ENCODE data around the gene PATE3. TPM values are rescaled to one million over a fixed set of nuclear protein-coding genes. Genes with fewer than 3 reads are reported as not detected.

PATE3 gene
- total and polyA plus RNA-seq, 2 of the 8 experiments (the other 6 are each of a cell fraction or from before 2014, with no cell fraction given): not detected

- Histone ChIP-seq H2BK5ac (ENCODE audit: low read depth, low read length) (no peak within 1 kb of the TSS), H3K9me3 (ENCODE audit: insufficient read depth in 2 of 2, low read depth in 1 of 2, low read length in 1 of 2) (no peaks in the 10 kb centered on the region), H4K91ac (replicated peaks; ENCODE audit: insufficient read length, low read length) (no peak within 1 kb of the TSS), H3K4me3 (ENCODE audit: extremely low read depth in 1 of 4, insufficient read depth in 2 of 4, low read depth in 3 of 4, low read length in 4 of 4) (no peak within 1 kb of the TSS), H4K20me1 (replicated peaks in 1 of 2; ENCODE audit: control insufficient read depth in 1 of 2, insufficient read depth in 2 of 2, low read length in 2 of 2) (no peaks in the 10 kb centered on the region), H3K27ac (ENCODE audit: low read depth, low read length) (no peak within 1 kb of the TSS), H4K5ac (ENCODE audit: insufficient read length, low read depth, low read length) (no peak within 1 kb of the TSS), H3K27me3 (replicated peaks in 1 of 4; ENCODE audit: control insufficient read depth in 3 of 4, extremely low read depth in 1 of 4, insufficient read depth in 3 of 4, low read length in 3 of 4) (no peaks in the 10 kb centered on the region), H2BK15ac (ENCODE audit: low read length) (no peak within 1 kb of the TSS), H2BK20ac (ENCODE audit: low read length) (no peak within 1 kb of the TSS), H3K14ac (ENCODE audit: insufficient read length) (no peak within 1 kb of the TSS), H3K79me1 (ENCODE audit: low read depth, low read length) (no peaks in the 10 kb centered on the region), H2AFZ (ENCODE audit: low read length) (no peak within 1 kb of the TSS), H3K79me2 (ENCODE audit: control insufficient read depth in 1 of 2, insufficient read depth in 2 of 2, low read length in 2 of 2) (no peaks in the 10 kb centered on the region), H3K4me2 (ENCODE audit: insufficient read depth in 1 of 2, low read depth in 2 of 2, low read length in 2 of 2) (no peak within 1 kb of the TSS), H3K56ac (replicated peaks; ENCODE audit: insufficient read length, low read depth, low read length) (no peak within 1 kb of the TSS), H3K4me1 (replicated peaks in 1 of 4; ENCODE audit: control insufficient read depth in 3 of 4, insufficient read depth in 4 of 4, low read length in 3 of 4) (no peaks in the 10 kb centered on the region), H4K8ac (ENCODE audit: extremely low read depth, insufficient read depth, low read length) (no peak within 1 kb of the TSS), H3K4ac (replicated peaks; ENCODE audit: insufficient read length, low read depth, low read length) (no peak within 1 kb of the TSS), H3K9ac (replicated peaks in 1 of 4; ENCODE audit: extremely low read depth in 1 of 4, low read depth in 3 of 4, low read length in 3 of 4) (no peak within 1 kb of the TSS), H2BK12ac (ENCODE audit: low read depth, low read length) (no peak within 1 kb of the TSS), H3K36me3 (ENCODE audit: control insufficient read depth in 2 of 4, insufficient read depth in 4 of 4, low read length in 3 of 4) (no peaks in the 10 kb centered on the region), H2AK5ac (ENCODE audit: low read depth, low read length) (no peak within 1 kb of the TSS), H3K23me2 (ENCODE audit: low read depth, low read length) (no peaks in the 10 kb centered on the region), H3K23ac (ENCODE audit: insufficient read length) (no peak within 1 kb of the TSS), H2BK120ac (replicated peaks; ENCODE audit: low read depth, low read length) (no peak within 1 kb of the TSS), H3K18ac (ENCODE audit: extremely low read depth, low read length) (no peak within 1 kb of the TSS)
- WGBS, 2 experiments (ENCODE audit: extremely low coverage in 1 of 2, insufficient coverage in 1 of 2, insufficient read length in 1 of 2, insufficient replicate concordance in 2 of 2, low coverage in 1 of 2, low lambda C conversion rate in 2 of 2, missing lambda C conversion rate in 1 of 2): 96% methylated on average over 3 of the region's 3 CpGs; no CpG with 5 or more reads in 1 of the 2 experiments
- DNase-seq (ENCODE audit: low read depth in 1 of 2, low spot score in 2 of 2): no peak
- TF ChIP-seq ATF2 (IDR thresholded peaks at IDR 0.05; ENCODE audit: low read length) (no peak), GABPA (IDR thresholded peaks at IDR 0.05; ENCODE audit: borderline replicate concordance, insufficient read depth, low read length) (no peak), RAD21 (IDR thresholded peaks at IDR 0.05 in 1 of 2, conservative IDR thresholded peaks at IDR 0.05 in 1 of 2; ENCODE audit: low read depth in 2 of 2, low read length in 2 of 2) (no peak), KDM5A (IDR thresholded peaks at IDR 0.05; ENCODE audit: low read length) (no peak), KDM1A (IDR thresholded peaks at IDR 0.05; ENCODE audit: borderline replicate concordance, low read length) (no peak), SAP30 (IDR thresholded peaks at IDR 0.05; ENCODE audit: insufficient read depth, insufficient replicate concordance, low read length) (no peak), SUZ12 (IDR thresholded peaks at IDR 0.05; ENCODE audit: low read length) (no peak), YY1 (IDR thresholded peaks at IDR 0.05; ENCODE audit: low read depth, low read length) (no peak), RFX5 (IDR thresholded peaks at IDR 0.05; ENCODE audit: borderline replicate concordance, low read depth, low read length) (no peak), SP4 (IDR thresholded peaks at IDR 0.05; ENCODE audit: low read length) (no peak)
- ChIA-PET CTCF (ENCODE audit: partially characterized antibody) (interaction anchor here (0.6 to 2.0 kb wide), 6 partner anchors 22 to 271 kb away, joined by 3 to 5 read pairs (median 4); no protein-coding TSS in a partner anchor), POLR2A (ENCODE audit: partially characterized antibody) (no interaction called here)
- no peak for FAIRE-seq
These were observed 41.9 kb upstream of the PATE3 start, which contains the start of gene PATE1 for GRCh38 chr11:125745979-125746378. TSS of gene PATE1 (plus strand) at chr11:125746279. CDS start at chr11:125746305, 26 bp downstream.
